Fibroblast of mammary gland (primary cell): ENCODE results near the gene SLF2.

Source experiments
- DNase-seq: peaks from one replicate; pipeline ENCODE4 v3.0.0-alpha.2; 2010; ENCODE audit warnings: low read depth
- H3K4me3 ChIP-seq: 2 replicates; pipeline ENCODE4 v1.5.1; 2011; ENCODE audit warnings: low read depth, mild to moderate bottlenecking, low read length, moderate library complexity; ENCODE audit not compliant: control insufficient read depth
- TF ChIP-seq, protein P1 (sequence below): conservative IDR thresholded peaks from 2 replicates; pipeline ENCODE4 v1.5.1; 2011; ENCODE audit warnings: low read depth, low read length, inconsistent platforms; ENCODE audit not compliant: control insufficient read depth, insufficient read depth

The SLF2 gene

DNA sequence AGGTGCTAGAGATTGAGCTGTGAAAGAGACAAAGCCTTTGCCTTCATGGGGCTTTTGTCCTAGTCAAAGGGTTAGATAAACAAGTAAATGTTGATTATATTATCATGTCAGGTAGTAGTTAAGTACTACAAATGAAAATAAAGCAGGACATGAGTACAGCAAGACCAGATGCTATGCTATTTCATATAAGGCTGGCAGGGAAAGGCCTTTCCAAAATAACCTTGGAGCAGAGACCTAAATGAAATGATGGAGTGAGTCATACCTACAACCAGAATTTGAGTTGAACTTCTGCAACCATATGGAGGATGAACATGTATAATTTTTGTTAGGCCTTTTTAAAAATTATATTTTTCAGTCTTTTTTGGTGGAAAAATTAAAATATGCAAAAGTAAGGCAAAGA, 33.0 kb downstream of the SLF2 start:
- TF ChIP-seq, protein P1, sequence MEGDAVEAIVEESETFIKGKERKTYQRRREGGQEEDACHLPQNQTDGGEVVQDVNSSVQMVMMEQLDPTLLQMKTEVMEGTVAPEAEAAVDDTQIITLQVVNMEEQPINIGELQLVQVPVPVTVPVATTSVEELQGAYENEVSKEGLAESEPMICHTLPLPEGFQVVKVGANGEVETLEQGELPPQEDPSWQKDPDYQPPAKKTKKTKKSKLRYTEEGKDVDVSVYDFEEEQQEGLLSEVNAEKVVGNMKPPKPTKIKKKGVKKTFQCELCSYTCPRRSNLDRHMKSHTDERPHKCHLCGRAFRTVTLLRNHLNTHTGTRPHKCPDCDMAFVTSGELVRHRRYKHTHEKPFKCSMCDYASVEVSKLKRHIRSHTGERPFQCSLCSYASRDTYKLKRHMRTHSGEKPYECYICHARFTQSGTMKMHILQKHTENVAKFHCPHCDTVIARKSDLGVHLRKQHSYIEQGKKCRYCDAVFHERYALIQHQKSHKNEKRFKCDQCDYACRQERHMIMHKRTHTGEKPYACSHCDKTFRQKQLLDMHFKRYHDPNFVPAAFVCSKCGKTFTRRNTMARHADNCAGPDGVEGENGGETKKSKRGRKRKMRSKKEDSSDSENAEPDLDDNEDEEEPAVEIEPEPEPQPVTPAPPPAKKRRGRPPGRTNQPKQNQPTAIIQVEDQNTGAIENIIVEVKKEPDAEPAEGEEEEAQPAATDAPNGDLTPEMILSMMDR, result no peak
- H3K4me3 ChIP-seq, result no peak overlapping the region
- DNase-seq, result no peak

DNA sequence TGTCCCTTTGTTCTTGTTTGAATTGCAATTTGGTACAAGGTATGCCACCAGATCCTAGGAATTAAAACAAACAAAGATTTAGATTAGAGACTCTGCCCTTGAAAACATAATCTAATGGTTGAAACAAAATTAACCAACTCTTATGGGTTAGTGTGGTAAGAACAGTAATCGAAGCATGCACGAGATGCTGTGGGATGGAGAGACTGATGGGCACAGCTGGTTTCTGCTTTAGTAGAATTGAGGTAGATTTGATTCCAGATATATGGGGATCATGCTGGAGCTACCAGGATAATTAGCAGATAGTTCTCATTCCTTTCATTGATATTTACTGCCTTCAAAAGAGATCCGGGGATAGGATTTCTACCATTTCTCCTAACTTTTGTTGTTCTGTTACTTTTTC, 36.2 kb downstream of the SLF2 start:
- no peak for DNase-seq
- H3K4me3 ChIP-seq, result no peak overlapping the region
- TF ChIP-seq, protein P1, result no peak

DNA sequence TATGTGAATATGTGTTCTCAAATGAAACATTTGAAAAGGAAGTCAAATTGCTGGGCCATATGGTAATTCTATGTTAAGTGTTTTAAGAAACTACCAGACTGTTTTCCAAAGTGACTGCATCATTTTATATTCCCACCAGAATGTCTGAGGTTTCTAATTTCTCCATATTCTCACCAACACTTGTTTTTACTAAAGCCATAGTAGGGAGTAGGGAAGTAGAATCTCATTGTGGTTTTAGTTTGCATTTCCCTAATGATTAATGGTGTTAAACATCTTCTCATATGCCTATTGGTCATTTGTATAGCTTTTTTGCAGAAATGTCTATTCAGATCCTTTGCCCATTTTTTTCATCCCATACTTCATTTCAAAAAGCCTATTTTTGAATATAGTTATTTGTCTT, 47.5 kb downstream of the SLF2 start:
- H3K4me3 ChIP-seq, result no peak overlapping the region
- DNase-seq, result no peak
- TF ChIP-seq, protein P1, result no peak

DNA sequence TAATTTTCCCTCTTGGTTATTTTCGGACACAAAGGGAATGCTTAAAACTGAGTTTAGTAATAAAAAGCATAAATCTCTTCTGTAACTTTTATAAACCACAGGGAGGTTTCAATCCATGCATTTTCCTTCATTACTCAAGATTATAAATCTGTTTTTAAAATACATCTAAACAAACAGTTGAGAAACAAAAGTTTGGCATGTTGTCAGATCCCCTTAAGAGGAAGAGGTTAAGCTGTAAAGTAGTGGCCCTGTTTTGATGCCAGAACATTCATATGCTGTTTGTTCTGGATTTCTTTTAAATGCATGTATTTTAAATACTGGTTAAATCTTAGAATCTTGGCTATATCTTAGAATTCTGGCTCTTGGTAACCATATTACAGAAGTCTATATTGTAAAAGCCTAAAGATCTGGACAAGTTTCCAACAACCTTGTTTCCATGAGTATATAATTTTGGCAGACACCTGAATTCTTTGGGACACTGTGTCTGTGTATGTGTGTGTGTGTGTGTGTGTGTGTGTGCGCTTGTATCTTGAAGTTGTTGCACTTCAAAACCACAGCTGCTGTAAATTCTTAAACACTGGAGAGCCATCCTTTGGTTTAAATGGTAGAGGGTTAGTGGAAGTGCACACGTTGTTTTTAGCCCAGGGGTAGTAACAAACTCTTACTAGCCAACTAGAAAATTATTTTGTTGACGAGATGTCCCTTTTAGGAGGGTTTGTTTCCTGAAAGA, 49.8 kb downstream of the SLF2 start:
- TF ChIP-seq, protein P1, result no peak
- no peak overlapping the region for H3K4me3 ChIP-seq
- no peak for DNase-seq

DNA sequence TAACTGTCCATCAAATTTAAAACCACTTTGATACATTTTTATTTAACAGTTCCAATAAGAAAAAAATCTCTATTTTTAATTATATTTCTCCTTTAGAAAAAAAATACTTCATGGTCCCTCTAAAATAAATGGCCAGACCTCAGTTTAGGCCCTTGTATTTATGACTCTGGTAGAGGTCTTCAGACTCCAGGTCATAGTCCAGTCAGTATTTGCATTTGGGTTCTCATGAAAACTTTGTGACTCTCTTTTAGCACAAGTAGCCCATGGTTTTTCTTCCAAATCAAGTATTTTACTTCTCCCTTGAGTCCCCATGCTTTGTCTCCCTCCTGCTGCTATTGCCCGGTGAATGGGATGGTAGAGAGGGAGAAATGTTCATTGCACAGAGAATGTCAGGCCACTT, 51.1 kb downstream of the SLF2 start:
- DNase-seq, result no peak
- TF ChIP-seq, protein P1, result no peak
- no peak overlapping the region for H3K4me3 ChIP-seq

DNA sequence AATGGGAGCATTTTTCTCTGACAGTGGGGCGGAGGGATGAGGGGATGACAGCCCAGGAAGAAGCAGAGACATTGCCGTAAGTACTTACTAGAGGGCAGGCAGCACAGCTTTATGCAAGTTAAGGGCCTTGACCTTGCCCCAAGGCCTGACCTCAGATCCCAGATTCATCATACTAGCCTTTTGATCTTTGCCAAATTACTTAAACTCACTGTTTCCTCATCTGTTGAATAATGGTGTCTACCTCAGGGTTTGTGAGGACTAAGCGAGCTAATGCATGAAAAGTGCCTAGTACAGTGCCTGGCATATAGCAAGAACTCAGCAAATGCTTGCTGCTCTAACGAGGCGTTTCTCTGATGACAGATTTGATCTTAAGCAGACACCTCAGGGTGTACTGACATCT, 53.1 kb downstream of the SLF2 start:
- TF ChIP-seq, protein P1, result no peak
- DNase-seq, result no peak
- no peak overlapping the region for H3K4me3 ChIP-seq

DNA sequence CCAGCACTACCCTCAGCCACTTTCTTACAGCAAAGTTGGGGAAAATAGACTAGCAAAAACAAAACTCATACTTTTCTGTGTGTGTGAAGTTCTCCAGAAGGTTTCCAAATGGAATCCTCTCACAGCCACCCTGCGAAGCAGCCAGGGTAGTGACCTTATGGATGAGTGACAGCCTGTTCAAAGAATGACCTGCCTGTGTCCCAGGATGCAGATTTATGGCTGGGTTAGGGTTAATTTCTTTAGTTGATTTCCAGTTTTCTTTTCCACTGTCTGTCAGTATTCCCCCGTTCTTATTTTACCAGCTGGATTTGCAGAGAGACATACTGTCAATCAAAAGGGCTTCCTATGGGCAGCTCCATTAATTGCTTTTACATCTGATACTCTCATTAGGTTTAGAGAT, 54.1 kb downstream of the SLF2 start:
- no peak for DNase-seq
- TF ChIP-seq, protein P1, result no peak
- no peak overlapping the region for H3K4me3 ChIP-seq
